Activated T-cell treated with anti-CD3 and anti-CD28 coated beads for 4 hours (primary cell): ENCODE results near the gene PXMP2.
"Not testable (repeated sequence)": the region's sequence is repeated elsewhere in the genome, so short reads cannot be mapped to it uniquely, and the experiment has no call there.

Source experiments
- DNase-seq: peaks from one replicate; pipeline ENCODE4 v3.0.0-alpha.2; 2020

The PXMP2 gene

DNA sequence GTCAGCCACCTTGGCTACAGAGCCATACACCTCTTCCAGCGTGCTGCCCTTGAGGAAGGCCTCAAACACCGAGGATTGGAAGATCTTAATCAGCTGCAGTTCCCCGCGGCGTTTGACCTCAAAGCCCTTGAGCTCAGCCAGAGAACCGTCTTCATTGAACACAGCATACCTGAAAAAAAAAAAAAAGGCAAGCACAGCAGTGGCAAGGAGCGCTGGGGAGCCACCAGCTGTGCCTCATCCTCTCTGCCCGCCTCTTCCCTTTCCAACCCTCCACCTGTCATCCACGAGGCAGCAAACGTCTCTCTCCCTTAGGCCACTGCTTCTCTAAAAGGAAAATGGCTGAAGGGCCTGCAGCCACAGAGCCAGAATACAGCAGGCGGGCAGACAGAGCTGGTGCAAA is 26.4 kb upstream of the PXMP2 start:
- DNase-seq = no peak

DNA sequence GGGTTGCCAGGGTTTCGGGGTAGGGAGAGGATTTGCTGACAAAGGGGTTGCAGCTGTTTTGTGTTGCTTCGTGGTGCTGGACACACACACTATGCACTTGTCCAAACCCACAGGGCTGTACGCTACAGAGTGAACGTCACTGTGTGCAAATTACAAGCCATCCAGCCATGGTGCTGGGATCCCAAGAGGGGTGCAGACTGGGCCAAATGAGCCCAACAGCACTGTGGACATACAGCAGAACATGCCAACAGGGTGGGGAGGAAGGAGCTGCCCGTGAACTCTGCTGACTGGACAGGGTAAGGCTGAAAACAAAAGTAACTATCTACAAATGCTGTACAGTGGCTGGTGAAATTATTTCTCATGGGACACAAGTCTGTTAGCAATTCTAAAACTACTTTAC is 25.4 kb upstream of the PXMP2 start:
- DNase-seq = no peak

- no peak for DNase-seq
Measured at GRCh38 chr12:132662901-132663755, 24.3 kb upstream of the PXMP2 start.

- no peak for DNase-seq
Measured at GRCh38 chr12:132664206-132665148, 22.9 kb upstream of the PXMP2 start.

DNA sequence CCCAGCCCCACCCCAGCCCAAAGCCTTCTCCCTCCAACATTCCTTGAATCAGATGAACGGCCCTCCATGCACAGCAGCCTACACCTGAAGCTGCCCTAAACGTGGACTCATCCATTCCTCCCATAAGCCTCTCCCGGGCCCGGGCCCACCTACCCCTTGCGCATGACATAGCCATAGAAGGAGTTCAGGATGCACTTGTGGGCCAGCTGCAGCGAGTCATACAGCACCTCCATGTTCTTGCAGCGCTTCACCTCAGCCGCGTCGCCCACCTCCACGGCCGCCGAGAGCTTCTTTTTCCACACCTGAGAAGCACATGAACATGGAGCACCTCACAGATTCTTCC is 22.3 kb upstream of the PXMP2 start:
- DNase-seq = no peak

GRCh38 chr12:132665794-132666193 is 21.6 kb upstream of the PXMP2 start:
- DNase-seq = no peak

- DNase-seq = no peak
Measured at GRCh38 chr12:132668191-132669088, 18.9 kb upstream of the PXMP2 start.

GRCh38 chr12:132669166-132669879 is 18.1 kb upstream of the PXMP2 start:
- no peak for DNase-seq

DNA sequence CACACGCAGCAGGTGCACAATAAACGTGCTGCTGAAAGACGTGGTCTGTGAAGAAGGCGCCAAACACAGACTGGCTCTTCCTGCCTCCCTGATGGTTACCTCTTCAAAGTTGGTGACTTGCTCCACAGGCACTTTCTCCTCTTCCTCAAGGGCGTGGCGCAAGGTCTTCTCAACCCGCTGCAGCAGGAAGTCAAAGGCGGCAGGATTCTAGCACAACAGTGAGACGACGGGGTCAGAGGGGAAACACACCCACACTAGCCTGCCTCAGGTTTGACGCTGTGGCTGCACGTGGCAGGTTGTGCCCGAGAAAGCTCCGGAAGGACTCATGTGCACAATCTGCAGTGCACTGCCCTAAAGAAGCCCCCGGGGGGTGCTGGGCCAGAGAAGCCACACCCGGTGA is 15.3 kb upstream of the PXMP2 start:
- DNase-seq = no peak

DNA sequence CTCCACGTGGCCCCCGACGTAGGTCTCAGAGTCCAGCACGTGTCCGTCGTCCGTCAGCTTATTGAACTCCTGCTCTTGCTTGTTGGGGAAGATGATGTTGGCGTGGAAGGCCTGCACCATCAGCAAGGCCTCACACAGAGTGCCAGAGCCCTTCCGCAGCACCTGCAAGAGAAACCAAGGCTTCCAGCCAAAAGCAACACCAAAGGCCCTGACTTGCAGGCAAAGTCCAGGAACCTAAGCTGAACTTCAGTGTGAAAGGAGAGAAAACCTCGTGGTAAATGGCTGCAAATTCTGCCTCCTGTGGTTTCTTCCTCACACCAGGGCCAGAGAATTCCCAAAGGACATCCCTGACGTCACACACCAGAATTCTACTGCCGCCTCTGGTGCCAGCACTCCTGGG is 14.7 kb upstream of the PXMP2 start:
- DNase-seq = no peak

DNA sequence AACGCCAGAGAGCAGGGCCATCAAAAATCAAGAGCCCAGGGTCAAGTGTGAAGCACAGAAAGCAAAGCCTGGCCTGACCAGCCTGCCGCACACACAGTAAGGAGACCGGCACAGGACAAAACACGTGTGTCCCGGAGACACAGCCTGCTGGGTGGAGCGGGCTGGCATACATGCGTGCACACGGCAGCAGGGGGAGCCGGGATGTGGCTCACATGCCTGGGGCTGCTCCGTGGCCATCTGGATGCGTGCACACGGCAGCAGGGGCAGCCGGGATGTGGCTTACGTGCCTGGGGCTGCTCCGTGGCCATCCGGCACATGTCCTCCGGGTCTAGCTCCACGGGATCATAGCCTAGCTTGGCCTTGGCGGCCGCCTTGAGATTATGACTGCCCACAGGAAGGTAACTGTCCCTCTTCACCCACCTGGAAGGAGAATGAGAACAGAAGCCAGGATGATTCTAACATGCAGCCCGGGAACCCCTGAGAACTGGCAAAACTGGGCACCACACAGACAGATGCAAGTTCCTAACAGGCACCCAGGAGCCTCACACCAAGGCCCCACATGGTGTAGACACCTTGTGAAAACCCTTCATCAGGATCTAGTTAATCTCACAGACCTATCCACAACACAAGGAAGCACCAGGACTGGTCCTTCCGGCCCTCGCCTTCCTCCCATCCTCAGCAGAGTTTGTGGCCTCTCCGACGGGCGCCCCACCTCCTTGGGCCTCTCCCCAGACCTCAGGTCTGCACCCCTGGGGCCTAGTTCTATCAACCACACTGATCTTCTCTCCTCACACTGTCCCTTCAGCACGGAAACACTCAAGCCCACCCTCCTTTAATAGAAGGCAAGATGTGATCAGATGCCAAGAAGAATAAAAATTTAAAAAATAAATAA is 13.9 kb upstream of the PXMP2 start:
- no peak for DNase-seq

GRCh38 chr12:132674561-132674960 is 12.8 kb upstream of the PXMP2 start:
- DNase-seq = no peak

DNA sequence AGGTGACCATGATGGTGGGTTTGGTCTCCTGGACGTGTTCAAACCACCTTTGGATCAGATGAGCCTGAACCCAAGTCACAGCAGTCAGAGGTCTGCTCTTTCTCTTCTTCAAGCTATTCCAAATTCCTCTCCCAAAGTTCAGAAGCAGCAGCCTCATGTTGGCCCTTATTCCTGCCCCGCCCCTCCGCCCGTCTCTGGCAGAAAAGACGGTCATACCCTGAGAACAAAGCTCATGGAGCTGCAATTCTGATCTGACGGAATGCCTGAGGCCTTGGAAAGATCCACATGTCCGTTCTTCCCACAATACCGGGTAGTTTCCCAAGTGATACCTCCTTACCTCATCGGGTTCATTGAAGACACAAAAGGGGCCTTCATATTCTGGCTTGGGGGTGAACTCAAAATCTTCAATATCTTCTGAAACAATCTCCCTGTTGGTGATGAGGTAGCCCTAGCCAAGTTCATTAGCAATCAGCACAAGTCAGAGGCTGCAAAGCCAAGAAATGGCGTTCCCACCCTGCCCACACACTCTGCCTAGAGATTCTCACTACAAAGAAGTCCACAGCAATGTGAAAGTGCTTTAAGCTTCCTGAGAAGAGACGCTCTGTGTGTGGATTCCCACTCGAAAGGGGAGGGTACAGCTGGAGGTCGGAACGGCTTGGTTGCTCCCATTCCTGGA is 11.5 kb upstream of the PXMP2 start:
- DNase-seq = no peak

GRCh38 chr12:132677492-132677891 is 9.9 kb upstream of the PXMP2 start:
- no peak for DNase-seq

DNA sequence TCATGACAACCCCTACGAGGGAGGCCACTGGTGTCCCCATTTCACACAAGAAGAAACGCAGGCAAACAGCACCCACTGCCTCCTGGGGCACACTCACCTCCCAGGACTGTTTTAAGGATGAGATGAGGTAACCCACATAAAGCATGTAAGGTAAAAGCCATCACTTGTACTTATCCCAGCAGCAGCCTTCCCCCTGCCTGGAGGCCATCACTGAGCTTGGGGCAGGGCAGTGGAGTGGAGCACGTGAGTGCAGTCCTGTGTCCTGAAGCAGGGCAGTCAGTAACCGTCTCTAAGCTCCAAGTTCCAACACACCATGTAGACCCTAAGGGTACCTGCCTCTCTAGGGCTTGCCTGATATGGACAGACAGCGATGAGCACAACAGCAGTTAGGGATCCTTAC is 2.0 kb upstream of the PXMP2 start:
- no peak for DNase-seq

GRCh38 chr12:132686825-132687210 is 569 bp upstream of the PXMP2 start:
- peak; percentile 7 for DNase-seq

- no peak for DNase-seq
Measured at GRCh38 chr12:132689227-132689626, 1.8 kb downstream of the PXMP2 start.

DNA sequence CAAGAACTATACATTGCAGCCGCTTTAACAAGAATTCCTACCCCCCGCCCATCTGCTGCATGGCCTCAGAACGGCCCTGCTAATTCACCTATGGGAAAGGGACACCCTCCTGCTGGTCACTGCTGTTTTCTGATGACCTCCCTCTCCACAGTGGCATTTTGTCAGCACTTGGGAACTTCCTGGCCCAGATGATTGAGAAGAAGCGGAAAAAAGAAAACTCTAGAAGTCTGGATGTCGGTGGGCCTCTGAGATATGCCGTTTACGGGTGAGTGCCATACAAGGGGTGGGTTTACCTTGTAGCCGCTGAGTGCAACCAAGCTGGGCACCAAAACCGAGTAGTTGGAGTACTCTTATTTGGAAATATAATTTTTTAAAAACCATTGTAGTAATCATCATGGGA is 2.7 kb downstream of the PXMP2 start:
- DNase-seq = no peak

- DNase-seq = not testable (repeated sequence)
Measured at GRCh38 chr12:132692030-132692429, 4.6 kb downstream of the PXMP2 start.

GRCh38 chr12:132694888-132695287 is 7.5 kb downstream of the PXMP2 start:
- DNase-seq = not testable (repeated sequence)

GRCh38 chr12:132695431-132695830 is 8.0 kb downstream of the PXMP2 start:
- DNase-seq = no peak
